ENCODE results near the gene ARHGEF10L.

DNA sequence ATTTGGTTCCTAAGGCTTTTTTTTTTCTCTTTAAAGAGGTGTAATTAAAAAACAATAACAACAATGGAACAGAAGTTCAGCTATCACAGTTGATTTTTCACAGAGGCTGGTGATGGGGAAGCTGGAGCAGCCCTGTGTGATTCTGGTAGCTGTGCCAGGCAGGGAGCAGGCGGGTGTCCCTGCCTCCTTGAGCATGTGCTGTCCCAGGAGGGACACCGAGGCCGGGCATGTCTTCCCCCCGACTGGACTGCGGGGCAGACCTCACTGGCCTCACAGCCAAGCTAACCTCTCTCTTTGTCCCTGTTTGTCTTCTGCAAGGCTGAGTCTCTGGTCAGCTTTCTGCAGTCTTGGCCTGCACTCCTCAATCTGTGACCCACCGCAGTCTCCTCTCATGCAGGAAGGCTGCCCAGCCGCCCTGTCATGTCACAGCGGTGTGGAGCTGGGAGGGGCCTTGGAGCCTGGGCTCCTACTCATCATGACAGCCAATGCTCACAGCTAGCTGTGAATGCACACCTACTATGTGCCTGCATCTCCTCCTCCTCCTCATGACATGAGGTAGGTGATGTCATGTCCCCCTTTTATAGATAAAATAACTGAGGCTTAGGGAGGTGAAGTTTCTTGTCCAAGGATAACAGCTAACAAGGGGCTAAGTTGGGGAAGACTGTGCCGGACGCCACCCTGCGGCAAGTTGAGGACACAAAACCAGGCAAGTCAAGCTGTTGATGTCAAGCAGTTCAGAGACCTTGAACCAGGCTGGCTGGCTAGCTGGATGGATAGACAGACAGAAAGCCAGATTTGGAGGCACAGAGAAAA, 205.4 kb downstream of the ARHGEF10L start:
- TF ChIP-seq CTCF (IDR thresholded peaks at IDR 0.05): no peak
- TF ChIP-seq POLR2A (IDR thresholded peaks at IDR 0.05): no peak

Data from prostate gland (tissue), 2 donors.